H1 (cell line): Measurements from ENCODE around the gene HOXB7. TPM values are rescaled to one million over a fixed set of nuclear protein-coding genes. Genes with fewer than 3 reads are reported as not detected.

Experiments
- CTCF ChIA-PET: fragments of 300-600 bp; sonication (Branson Sonifier 250); formaldehyde crosslinking; loops from one replicate; lab custom pipeline; 2021; ENCODE audit not compliant: partially characterized antibody; lab: Charles Lee
- POLR2A ChIA-PET: fragments of 300-600 bp; sonication (Branson Sonifier 250); formaldehyde crosslinking; loops from one replicate; lab custom pipeline; 2021; ENCODE audit warnings: inconsistent platforms; ENCODE audit not compliant: partially characterized antibody; lab: Charles Lee
- DNase-seq, 2 experiments: peaks; one replicate each; pipeline versions ENCODE4 v3.0.0 to v3.0.0-alpha.2; 2010 to 2022; ENCODE audit warnings: low spot score in 2 of 2, low read depth in 1 of 2, mixed read lengths in 1 of 2
- FAIRE-seq: peaks from 2 replicates; lab custom pipeline; 2011; peaks lifted over from hg19 to GRCh38; lab: Jason Lieb, UNC
- H2AFZ ChIP-seq: 2 replicates; pipeline ENCODE4 v1.8.1; 2012; ENCODE audit warnings: low read length, inconsistent platforms
- H2AK5ac ChIP-seq: 2 replicates; pipeline ENCODE4 v1.6.1; 2013; ENCODE audit warnings: low read depth, low read length
- H2BK120ac ChIP-seq: replicated peaks from 2 replicates; pipeline ENCODE3; 2013; ENCODE audit warnings: low read depth, low read length, inconsistent platforms
- H2BK12ac ChIP-seq: 2 replicates; pipeline ENCODE4 v1.6.1; 2013; ENCODE audit warnings: low read depth, low read length
- H2BK15ac ChIP-seq: 2 replicates; pipeline ENCODE4 v1.6.1; 2013; ENCODE audit warnings: low read length
- H2BK20ac ChIP-seq: 2 replicates; pipeline ENCODE4 v1.6.1; 2013; ENCODE audit warnings: low read length
- H2BK5ac ChIP-seq: 2 replicates; pipeline ENCODE4 v1.6.1; 2013; ENCODE audit warnings: low read depth, low read length
- H3K14ac ChIP-seq: 2 replicates; pipeline ENCODE4 v1.6.1; 2013; ENCODE audit warnings: inconsistent platforms; ENCODE audit not compliant: insufficient read length
- H3K18ac ChIP-seq: 2 replicates; pipeline ENCODE4 v1.6.1; 2013; ENCODE audit warnings: low read length; ENCODE audit errors: extremely low read depth
- H3K23ac ChIP-seq: 2 replicates; pipeline ENCODE4 v1.6.1; 2013; ENCODE audit warnings: inconsistent platforms; ENCODE audit not compliant: insufficient read length
- H3K23me2 ChIP-seq: 2 replicates; pipeline ENCODE4 v1.6.1; 2013; ENCODE audit warnings: low read depth, low read length
- H3K27ac ChIP-seq: 2 replicates; pipeline ENCODE4 v1.6.1; 2011; ENCODE audit warnings: low read depth, low read length, inconsistent platforms
- H3K27me3 ChIP-seq, 4 experiments: replicated peaks in 1 of 4; 1 replicate in 1 of 4; 2 replicates in 3 of 4; pipeline versions ENCODE4 v1.6.1 to v1.8.1; 2011 to 2013; ENCODE audit warnings: low read length in 3 of 4, mild to moderate bottlenecking in 3 of 4, inconsistent platforms in 2 of 4, mixed read lengths in 2 of 4, moderate library complexity in 1 of 4; ENCODE audit not compliant: control insufficient read depth in 3 of 4, insufficient read depth in 3 of 4; ENCODE audit errors: extremely low read depth in 1 of 4
- H3K36me3 ChIP-seq, 4 experiments: 2 replicates each; pipeline versions ENCODE4 v1.6.1 to v1.8.1; 2011 to 2013; ENCODE audit warnings: mild to moderate bottlenecking in 4 of 4, low read length in 3 of 4, moderate library complexity in 2 of 4, control low read depth in 1 of 4, inconsistent platforms in 1 of 4; ENCODE audit not compliant: insufficient read depth in 4 of 4, control insufficient read depth in 2 of 4
- H3K4ac ChIP-seq: replicated peaks from 2 replicates; pipeline ENCODE3; 2013; ENCODE audit warnings: low read length, low read depth, mixed read lengths, inconsistent platforms; ENCODE audit not compliant: insufficient read length
- H3K4me1 ChIP-seq, 4 experiments: replicated peaks in 1 of 4; 1 replicate in 1 of 4; 2 replicates in 3 of 4; pipeline versions ENCODE4 v1.6.1 to v1.8.1; 2011 to 2013; ENCODE audit warnings: low read length in 3 of 4, inconsistent platforms in 2 of 4, mixed read lengths in 1 of 4; ENCODE audit not compliant: insufficient read depth in 4 of 4, control insufficient read depth in 3 of 4
- H3K4me2 ChIP-seq, 2 experiments: 2 replicates each; pipeline versions ENCODE4 v1.6.1 to v1.8.1; 2011 to 2013; ENCODE audit warnings: low read depth in 2 of 2, low read length in 2 of 2, control low read depth in 1 of 2, inconsistent platforms in 1 of 2, mild to moderate bottlenecking in 1 of 2; ENCODE audit not compliant: insufficient read depth in 1 of 2
- H3K4me3 ChIP-seq, 4 experiments: fragments of 200-600, 300-600 bp in 1 of 4; sonication (generic), shearing (Covaris generic), sonication (Bioruptor Twin) in 1 of 4; 2 replicates each; pipeline versions ENCODE4 v1.5.1 to v1.8.1; 2011 to 2016; ENCODE audit warnings: low read length in 4 of 4, low read depth in 3 of 4, control low read depth in 2 of 4, inconsistent platforms in 2 of 4, mild to moderate bottlenecking in 2 of 4, mixed read lengths in 1 of 4, moderate library complexity in 1 of 4; ENCODE audit not compliant: insufficient read depth in 2 of 4; ENCODE audit errors: extremely low read depth in 1 of 4
- H3K56ac ChIP-seq: replicated peaks from 2 replicates; pipeline ENCODE3; 2013; ENCODE audit warnings: low read depth, mild to moderate bottlenecking, mixed read lengths, low read length, inconsistent platforms; ENCODE audit not compliant: insufficient read length
- H3K79me1 ChIP-seq: 2 replicates; pipeline ENCODE4 v1.6.1; 2013; ENCODE audit warnings: low read depth, low read length, control low read depth
- H3K79me2 ChIP-seq, 2 experiments: 2 replicates each; pipeline versions ENCODE4 v1.6.1 to v1.8.1; 2012 to 2013; ENCODE audit warnings: low read length in 2 of 2, mild to moderate bottlenecking in 2 of 2, inconsistent platforms in 1 of 2; ENCODE audit not compliant: insufficient read depth in 2 of 2, control insufficient read depth in 1 of 2
- H3K9ac ChIP-seq, 4 experiments: replicated peaks in 1 of 4; 1 replicate in 1 of 4; 2 replicates in 3 of 4; pipeline versions ENCODE4 v1.6.1 to v1.8.1; 2011 to 2013; ENCODE audit warnings: low read depth in 3 of 4, low read length in 3 of 4, control low read depth in 2 of 4, mild to moderate bottlenecking in 2 of 4, moderate library complexity in 2 of 4, inconsistent platforms in 1 of 4; ENCODE audit errors: extremely low read depth in 1 of 4
- H3K9me3 ChIP-seq, 2 experiments: 2 replicates each; pipeline versions ENCODE4 v1.6.1 to v1.8.1; 2012 to 2013; ENCODE audit warnings: mild to moderate bottlenecking in 2 of 2, moderate library complexity in 2 of 2, control low read depth in 1 of 2, inconsistent platforms in 1 of 2, low read depth in 1 of 2, low read length in 1 of 2, mixed read lengths in 1 of 2; ENCODE audit not compliant: insufficient read depth in 2 of 2
- H4K20me1 ChIP-seq, 2 experiments: replicated peaks in 1 of 2; 2 replicates each; pipeline versions ENCODE3 to v1.8.1; 2011 to 2013; ENCODE audit warnings: inconsistent platforms in 2 of 2, low read length in 2 of 2, mild to moderate bottlenecking in 1 of 2; ENCODE audit not compliant: insufficient read depth in 2 of 2, control insufficient read depth in 1 of 2
- H4K5ac ChIP-seq: 2 replicates; pipeline ENCODE4 v1.6.1; 2013; ENCODE audit warnings: low read length, low read depth, mixed read lengths, inconsistent platforms; ENCODE audit not compliant: insufficient read length
- H4K8ac ChIP-seq: 2 replicates; pipeline ENCODE4 v1.8.0; 2013; ENCODE audit warnings: mild to moderate bottlenecking, moderate library complexity, low read length, inconsistent platforms; ENCODE audit not compliant: insufficient read depth; ENCODE audit errors: extremely low read depth
- H4K91ac ChIP-seq: replicated peaks from 2 replicates; pipeline ENCODE3; 2013; ENCODE audit warnings: low read length, mixed read lengths, inconsistent platforms; ENCODE audit not compliant: insufficient read length
- CBX8 ChIP-seq: fragments of 300-800, 300-1000 bp; sonication (generic); IDR thresholded peaks from 2 replicates; pipeline ENCODE4 v1.7.1; 2016; ENCODE audit warnings: low read depth, low read length, borderline replicate concordance
- CEBPB ChIP-seq: IDR thresholded peaks from 2 replicates; pipeline ENCODE4 v1.6.1; 2012; ENCODE audit warnings: low read depth, low read length
- EZH2 ChIP-seq: fragments of 200-600 bp; sonication (generic); IDR thresholded peaks from 2 replicates; pipeline ENCODE4 v1.7.1; 2012; ENCODE audit warnings: low read depth, mild to moderate bottlenecking, moderate library complexity, low read length, inconsistent platforms; ENCODE audit not compliant: severe bottlenecking
- HDAC2 ChIP-seq, 2 experiments: fragments of 300-600 bp in 1 of 2; sonication (generic) in 1 of 2; IDR thresholded peaks; 2 replicates each; pipeline ENCODE4 v1.6.1; 2011 to 2012; ENCODE audit warnings: low read depth in 2 of 2, low read length in 2 of 2, mild to moderate bottlenecking in 2 of 2, moderate library complexity in 2 of 2, borderline replicate concordance in 1 of 2, inconsistent platforms in 1 of 2
- RNF2 ChIP-seq: fragments of 200-900, 300-1000 bp; sonication (generic); IDR thresholded peaks from 2 replicates; pipeline ENCODE4 v1.7.1; 2016; ENCODE audit warnings: borderline replicate concordance, low read depth, mild to moderate bottlenecking, antibody characterized with exemption, low read length; ENCODE audit not compliant: poor library complexity, severe bottlenecking; ENCODE audit errors: missing control alignments
- SIX5 ChIP-seq: IDR thresholded peaks from 2 replicates; pipeline ENCODE4 v1.6.1; 2011; ENCODE audit warnings: mild to moderate bottlenecking, low read depth, low read length
- SUZ12 ChIP-seq: fragments of 200-600 bp; sonication (generic); IDR thresholded peaks from 2 replicates; pipeline ENCODE4 v1.6.1; 2012; ENCODE audit warnings: mild to moderate bottlenecking, inconsistent platforms, low read length, moderate library complexity, mixed read lengths
- TBP ChIP-seq: IDR thresholded peaks from 2 replicates; pipeline ENCODE4 v1.6.1; 2011; ENCODE audit warnings: low read depth, low read length, improper control_type of control experiment
- TEAD4 ChIP-seq: IDR thresholded peaks from 2 replicates; pipeline ENCODE4 v1.6.1; 2012; ENCODE audit warnings: low read depth, low read length, inconsistent platforms, mixed read lengths
- WGBS, 2 experiments: shearing (Covaris generic) in 1 of 2; methylation state at CpG; one replicate each; pipeline versions ENCODE4 v1.1.6 to v1.1.7; 2013 to 2015; ENCODE audit warnings: low lambda C conversion rate in 2 of 2, mixed read lengths in 2 of 2, inconsistent platforms in 1 of 2, low coverage in 1 of 2, missing lambda C conversion rate in 1 of 2; ENCODE audit not compliant: insufficient replicate concordance in 2 of 2, insufficient coverage in 1 of 2, insufficient read length in 1 of 2; ENCODE audit errors: extremely low coverage in 1 of 2, missing lambda C conversion rate in 1 of 2; 5-methylcytosine and 5-hydroxymethylcytosine counted together
- polyA plus RNA-seq, 7 experiments: library from polyadenylated mRNA; depleted of rRNA in 3 of 7; stranded (reverse) in 5 of 7; unstranded in 2 of 7; fragments of >200 nt in 5 of 7; fragments of 200-250 nt in 2 of 7; gene quantifications; 1 replicate in 5 of 7; 2 replicates in 1 of 7; 4 replicates in 1 of 7; pipeline versions ENCODE4 v1.2.1 to v1.2.3, GENCODE V29; 2011 to 2013; ENCODE audit warnings: missing spikeins in 2 of 7, mixed read lengths in 2 of 7
- total RNA-seq: library from RNA; stranded (reverse); fragmentation: NEBNext Ultra II Directional; extraction: Animal tissue kit (Norgen Biotek cat#: 25700); gene quantifications from 2 replicates; pipeline ENCODE4 v1.2.1, GENCODE V29; 2021

The HOXB7 gene
- total and polyA plus RNA-seq, 2 of the 8 experiments (the other 6 are each of a cell fraction or from before 2014, with no cell fraction given): not detected

DNA sequence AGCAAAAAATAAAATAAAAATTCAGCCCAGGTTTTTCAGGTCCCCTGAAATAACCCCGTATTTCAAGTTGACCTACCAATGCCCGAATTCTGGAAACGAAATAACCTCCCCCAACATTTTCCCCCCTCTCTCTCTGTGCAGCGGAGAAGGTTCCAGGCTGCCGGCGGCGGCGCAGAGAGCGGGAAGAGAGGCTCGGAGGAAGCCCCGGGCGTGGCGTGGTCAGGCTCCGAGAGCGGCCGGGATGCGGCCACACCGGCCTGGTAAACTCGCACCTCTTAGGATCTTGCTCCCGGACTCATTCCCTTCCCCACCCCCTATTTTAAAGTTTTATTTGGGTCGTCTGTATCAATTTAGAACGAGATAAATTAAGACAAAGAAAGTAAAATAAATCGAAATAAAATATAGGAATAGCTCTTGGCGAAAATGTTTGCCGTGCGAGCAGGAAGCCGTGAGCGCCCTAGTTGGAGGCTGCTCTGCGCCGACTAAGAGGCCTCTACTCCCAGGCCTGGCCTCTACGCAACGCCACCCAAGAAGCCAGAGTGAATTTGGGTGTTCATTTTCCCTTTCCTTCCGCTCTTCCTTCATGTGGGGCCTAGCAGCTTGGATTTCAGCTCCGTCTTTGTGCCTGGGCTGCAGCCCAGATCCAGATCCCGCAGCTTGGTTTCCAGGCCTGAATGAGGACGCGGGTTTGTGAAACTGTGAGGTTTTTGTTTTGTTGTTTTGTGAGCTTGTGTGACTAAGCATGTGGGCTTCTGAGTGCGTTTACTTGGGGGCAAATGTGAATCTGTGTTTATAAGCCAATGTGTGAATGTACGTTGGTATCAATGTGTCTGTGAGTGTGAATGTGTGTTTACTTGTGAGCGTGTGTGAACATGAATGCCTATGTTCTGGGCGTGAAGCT lies 4.6 kb downstream of the HOXB7 start:
- Histone ChIP-seq H3K4me3 (no peak overlapping the region), H4K91ac (no peak overlapping the region), H2BK12ac (peak overlapping the region; percentile 99), H3K18ac (no peak overlapping the region; the same call in 1 of the 2 replicates), H3K56ac (no peak overlapping the region), H2AK5ac (peak overlapping the region; percentile 100), H2BK120ac (no peak overlapping the region), H4K5ac (no peak overlapping the region), H3K79me2 (no peaks in the 10 kb centered on the region), H3K23me2 (peaks cover 2% of the 10 kb centered on the region; the same call in 1 of the 2 replicates), H3K27me3 (peaks cover 97 to 100% (median 99%) of the 10 kb centered on the region in 4 experiments), H3K79me1 (no peaks in the 10 kb centered on the region), H3K4me2 (no peak overlapping the region), H4K8ac (no peak overlapping the region), H3K4me1 (peaks cover 0 to 3% (median 2%) of the 10 kb centered on the region in 4 experiments; a peak in 4 of 7 replicates), H3K9ac (no peak overlapping the region), H3K9me3 (no peaks in the 10 kb centered on the region), H3K27ac (no peak overlapping the region), H2BK20ac (no peak overlapping the region; the same call in 1 of the 2 replicates), H3K36me3 (peaks cover 0 to 8% (median 0%) of the 10 kb centered on the region in 4 experiments; a peak in 1 of 8 replicates), H2BK15ac (peak overlapping the region; percentile 92), H4K20me1 (peaks cover 23 to 41% of the 10 kb centered on the region in 2 experiments), H3K4ac (peak overlapping the region; percentile 39), H2BK5ac (no peak overlapping the region), H2AFZ (no peak overlapping the region), H3K23ac (no peak overlapping the region), H3K14ac (no peak overlapping the region)
- 18% methylated on average over 41 of the region's 41 CpGs; no CpG with 5 or more reads in 1 of the 2 experiments for WGBS, 2 experiments
- TF ChIP-seq RNF2: peak; percentile 100
- TF ChIP-seq CBX8: peak; percentile 96; the same call in 1 of the 2 replicates
- TF ChIP-seq HDAC2 (IDR thresholded peaks at IDR 0.05; ENCODE audit: borderline replicate concordance in 1 of 2, low read depth in 2 of 2, low read length in 2 of 2): no peak
- no peak for TF ChIP-seq CEBPB
- no peak for TF ChIP-seq TEAD4
- TF ChIP-seq TBP: no peak
- TF ChIP-seq SUZ12: peak; percentile 92
- peak; percentile 94 for TF ChIP-seq EZH2
- no peak for TF ChIP-seq SIX5
- CTCF ChIA-PET: interaction anchor here (0.8 to 2.5 kb wide), 11 partner anchors 20 to 270 kb away, joined by 3 to 8 read pairs (median 5); partner anchors contain the start of gene HOXB9
- DNase-seq: no peak
- FAIRE-seq: no peak
- POLR2A ChIA-PET: interaction anchor here (1.1 kb wide), 1 partner anchor 19 kb away, joined by 4 read pairs; the partner anchor contains the start of gene HOXB9
